ENCODE data around the gene NACC2. TPM values are rescaled to one million over a fixed set of nuclear protein-coding genes. Genes with fewer than 3 reads are reported as not detected.
A peak's percentile ranks its signal among the peaks of the same experiment; 100 is the strongest.

Gene NACC2
- total and polyA plus RNA-seq, 9 of the 15 experiments (the other 6 are each of a cell fraction or from before 2014, with no cell fraction given), result 0.70 to 25.1 (median 5.6) TPM

DNA sequence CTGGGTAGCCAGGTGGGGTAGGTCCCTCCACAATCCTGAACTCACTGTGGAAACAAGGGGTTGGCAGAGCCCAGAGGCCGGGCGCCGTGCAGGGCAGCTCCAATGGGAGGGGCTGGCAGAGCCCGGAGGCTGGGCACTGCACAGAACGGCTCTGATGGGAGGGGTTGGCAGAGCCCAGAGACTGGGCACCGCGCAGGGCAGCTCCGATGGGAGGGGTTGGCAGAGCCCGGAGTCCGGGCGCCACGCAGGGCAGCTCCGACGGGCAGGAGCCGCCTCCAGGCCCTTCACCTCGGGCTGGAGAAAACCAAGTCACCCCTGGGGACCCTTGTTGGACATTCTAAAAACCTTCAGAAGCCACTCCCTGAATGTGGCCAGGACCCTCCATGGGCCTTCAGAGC, 9.3 kb downstream of the NACC2 start:
- Histone ChIP-seq H3K9me1 (ENCODE audit: control insufficient read depth, insufficient read depth, low read length) (peaks cover 5% of the 10 kb centered on the region), H3K4me2 (ENCODE audit: insufficient read depth, low read length) (no peak overlapping the region), H3K9ac (ENCODE audit: insufficient read depth in 1 of 2, low read depth in 2 of 2, low read length in 2 of 2) (peak overlapping the region in 1 of 2 experiments; percentile 11; a peak in 1 of 4 replicates), H3K27ac (ENCODE audit: extremely low read depth, low read depth, low read length) (no peak overlapping the region), H4K20me1 (replicated peaks; ENCODE audit: control insufficient read depth, insufficient read depth, low read length) (peaks cover 57% of the 10 kb centered on the region), H2AFZ (ENCODE audit: low read depth, low read length) (no peak overlapping the region), H3K36me3 (ENCODE audit: control insufficient read depth, insufficient read depth, low read length) (peaks cover 44% of the 10 kb centered on the region; the same call in 1 of the 3 replicates), H3K4me3 (no peak overlapping the region), H3K4me1 (replicated peaks in 1 of 2; ENCODE audit: control insufficient read depth in 2 of 2, insufficient read depth in 2 of 2, low read length in 2 of 2) (peaks cover 2 to 85% of the 10 kb centered on the region in 2 experiments; a peak in 3 of 5 replicates), H3K79me2 (ENCODE audit: control insufficient read depth, insufficient read depth, low read length) (peaks cover 97% of the 10 kb centered on the region), H3K9me3 (replicated peaks; ENCODE audit: control insufficient read depth, insufficient read depth, low read depth, low read length) (no peaks in the 10 kb centered on the region), H3K27me3 (ENCODE audit: control insufficient read depth in 2 of 2, insufficient read depth in 2 of 2, low read length in 2 of 2) (no peaks in the 10 kb centered on the region)
- ChIA-PET CTCF (ENCODE audit: low intra/inter-chr PET ratio) (no interaction called here), POLR2A (no interaction called here)
- WGBS (ENCODE audit: insufficient coverage, low coverage, missing lambda C conversion rate), result 92% methylated on average over 7 of the region's 16 CpGs
- intact Hi-C loops (cut with micrococcal nuclease), result no loop called here
- TF ChIP-seq ZNF263 (CRISPR knock-in tag; IDR thresholded peaks at IDR 0.05; ENCODE audit: borderline replicate concordance) (no peak), ASH1L (IDR thresholded peaks at IDR 0.05; ENCODE audit: borderline replicate concordance, low read depth, partially characterized antibody) (no peak), ZNF134 (CRISPR knock-in tag; conservative IDR thresholded peaks at IDR 0.05) (no peak), ZNF445 (CRISPR knock-in tag; IDR thresholded peaks at IDR 0.05; ENCODE audit: low read depth) (no peak), HNRNPL (IDR thresholded peaks at IDR 0.05; ENCODE audit: low read depth, low read length) (peak; percentile 47; the same call in 1 of the 2 replicates), NRF1 (conservative IDR thresholded peaks at IDR 0.05 in 1 of 2, IDR thresholded peaks at IDR 0.05 in 1 of 2) (no peak), RBM14 (IDR thresholded peaks at IDR 0.05; ENCODE audit: borderline replicate concordance, insufficient read depth, low read depth, low read length) (no peak), ZNF764 (CRISPR knock-in tag; IDR thresholded peaks at IDR 0.05; ENCODE audit: low read depth) (no peak), POLR2G (IDR thresholded peaks at IDR 0.05; ENCODE audit: low read depth, low read length) (0 out of 2 replicates have a peak, but pooled peaks have one; percentile 16), NR2C2 (CRISPR knock-in tag; IDR thresholded peaks at IDR 0.05) (no peak), NR2C2 (tag; IDR thresholded peaks at IDR 0.05) (no peak), ZNF140 (CRISPR knock-in tag; IDR thresholded peaks at IDR 0.05) (no peak)
- TF ChIP-seq, protein P1, sequence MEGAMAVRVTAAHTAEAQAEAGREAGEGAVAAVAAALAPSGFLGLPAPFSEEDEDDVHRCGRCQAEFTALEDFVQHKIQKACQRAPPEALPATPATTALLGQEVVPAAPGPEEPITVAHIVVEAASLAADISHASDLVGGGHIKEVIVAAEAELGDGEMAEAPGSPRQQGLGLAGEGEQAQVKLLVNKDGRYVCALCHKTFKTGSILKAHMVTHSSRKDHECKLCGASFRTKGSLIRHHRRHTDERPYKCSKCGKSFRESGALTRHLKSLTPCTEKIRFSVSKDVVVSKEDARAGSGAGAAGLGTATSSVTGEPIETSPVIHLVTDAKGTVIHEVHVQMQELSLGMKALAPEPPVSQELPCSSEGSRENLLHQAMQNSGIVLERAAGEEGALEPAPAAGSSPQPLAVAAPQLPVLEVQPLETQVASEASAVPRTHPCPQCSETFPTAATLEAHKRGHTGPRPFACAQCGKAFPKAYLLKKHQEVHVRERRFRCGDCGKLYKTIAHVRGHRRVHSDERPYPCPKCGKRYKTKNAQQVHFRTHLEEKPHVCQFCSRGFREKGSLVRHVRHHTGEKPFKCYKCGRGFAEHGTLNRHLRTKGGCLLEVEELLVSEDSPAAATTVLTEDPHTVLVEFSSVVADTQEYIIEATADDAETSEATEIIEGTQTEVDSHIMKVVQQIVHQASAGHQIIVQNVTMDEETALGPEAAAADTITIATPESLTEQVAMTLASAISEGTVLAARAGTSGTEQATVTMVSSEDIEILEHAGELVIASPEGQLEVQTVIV (CRISPR knock-in tag; IDR thresholded peaks at IDR 0.05; ENCODE audit: borderline replicate concordance), result no peak
- TF ChIP-seq, protein P2, sequence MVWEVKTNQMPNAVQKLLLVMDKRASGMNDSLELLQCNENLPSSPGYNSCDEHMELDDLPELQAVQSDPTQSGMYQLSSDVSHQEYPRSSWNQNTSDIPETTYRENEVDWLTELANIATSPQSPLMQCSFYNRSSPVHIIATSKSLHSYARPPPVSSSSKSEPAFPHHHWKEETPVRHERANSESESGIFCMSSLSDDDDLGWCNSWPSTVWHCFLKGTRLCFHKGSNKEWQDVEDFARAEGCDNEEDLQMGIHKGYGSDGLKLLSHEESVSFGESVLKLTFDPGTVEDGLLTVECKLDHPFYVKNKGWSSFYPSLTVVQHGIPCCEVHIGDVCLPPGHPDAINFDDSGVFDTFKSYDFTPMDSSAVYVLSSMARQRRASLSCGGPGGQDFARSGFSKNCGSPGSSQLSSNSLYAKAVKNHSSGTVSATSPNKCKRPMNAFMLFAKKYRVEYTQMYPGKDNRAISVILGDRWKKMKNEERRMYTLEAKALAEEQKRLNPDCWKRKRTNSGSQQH (CRISPR knock-in tag; IDR thresholded peaks at IDR 0.05), result no peak
- FAIRE-seq (no peak), ATAC-seq (no peak), DNase-seq (ENCODE audit: extremely low read depth in 1 of 4, low spot score in 3 of 4) (no peak)
- in situ Hi-C loops (cut with MboI), result no loop called here
- BruUV-seq (replicated peaks), result no TSS peak

Data from K562 (cell line).